CD4-positive, alpha-beta memory T cell (primary cell): ENCODE results near the gene USP12. TPM values are rescaled to one million over a fixed set of nuclear protein-coding genes. Genes with fewer than 3 reads are reported as not detected.

ENCODE experiments used
- CTCF ChIA-PET: fragments of 350-600 bp; sonication (Branson Sonifier 250); formaldehyde crosslinking; loops from one replicate; lab custom pipeline; 2021; ENCODE audit warnings: inconsistent platforms; ENCODE audit not compliant: partially characterized antibody; lab: Charles Lee
- POLR2A ChIA-PET: fragments of 350-600 bp; sonication (Branson Sonifier 250); formaldehyde crosslinking; loops from one replicate; lab custom pipeline; 2021; ENCODE audit not compliant: partially characterized antibody; lab: Charles Lee
- DNase-seq, 5 donors: peaks; one replicate each; pipeline versions ENCODE4 v3.0.0 to v3.0.0-alpha.2; 2020 to 2022; ENCODE audit warnings: mixed read lengths in 1 of 5
- H3K27ac ChIP-seq: one replicate; pipeline ENCODE4 v1.7.0; 2013; ENCODE audit warnings: low read depth, low read length
- H3K27me3 ChIP-seq: 2 replicates; pipeline ENCODE4 v1.7.0; 2013; ENCODE audit warnings: mild to moderate bottlenecking, low read length, moderate library complexity; ENCODE audit not compliant: insufficient read depth
- H3K36me3 ChIP-seq: 2 replicates; pipeline ENCODE4 v1.7.0; 2013; ENCODE audit warnings: mild to moderate bottlenecking, low read length, moderate library complexity; ENCODE audit not compliant: insufficient read depth
- H3K4me1 ChIP-seq: 2 replicates; pipeline ENCODE4 v1.7.0; 2013; ENCODE audit warnings: mild to moderate bottlenecking, low read length, moderate library complexity; ENCODE audit not compliant: insufficient read depth
- H3K4me3 ChIP-seq, 2 donors: one replicate each; pipeline ENCODE4 v1.7.0; 2013; ENCODE audit warnings: low read length in 2 of 2, mild to moderate bottlenecking in 1 of 2
- H3K9me3 ChIP-seq, 2 donors: one replicate each; pipeline ENCODE4 v1.7.0; 2013; ENCODE audit warnings: low read length in 2 of 2, control low read depth in 1 of 2; ENCODE audit not compliant: control insufficient read depth in 1 of 2
- H3K27ac Mint-ChIP-seq, 7 donors: one replicate each; pipeline ENCODE4 v1.8.0; 2020 to 2021; ENCODE audit warnings: mixed read lengths in 7 of 7, mild to moderate bottlenecking in 6 of 7, inconsistent platforms in 3 of 7, moderate library complexity in 3 of 7
- H3K27me3 Mint-ChIP-seq, 2 donors: one replicate each; pipeline ENCODE4 v1.8.0; 2020 to 2021; ENCODE audit warnings: mixed read lengths in 2 of 2
- H3K36me3 Mint-ChIP-seq, 2 donors: one replicate each; pipeline ENCODE4 v1.8.0; 2020 to 2021; ENCODE audit warnings: mixed read lengths in 2 of 2, inconsistent platforms in 1 of 2, mild to moderate bottlenecking in 1 of 2
- H3K4me1 Mint-ChIP-seq, 4 donors: one replicate each; pipeline ENCODE4 v1.8.0; 2020 to 2021; ENCODE audit warnings: mixed read lengths in 4 of 4, mild to moderate bottlenecking in 1 of 4
- H3K4me3 Mint-ChIP-seq, 8 donors: one replicate each; pipeline ENCODE4 v1.8.0; 2020 to 2021; ENCODE audit warnings: mixed read lengths in 8 of 8, mild to moderate bottlenecking in 7 of 8, moderate library complexity in 6 of 8, inconsistent platforms in 3 of 8
- H3K9me3 Mint-ChIP-seq, 8 donors: one replicate each; pipeline ENCODE4 v1.8.0; 2020 to 2021; ENCODE audit warnings: mixed read lengths in 8 of 8, mild to moderate bottlenecking in 5 of 8, inconsistent platforms in 3 of 8, moderate library complexity in 1 of 8
- intact Hi-C: fragments of 100-400 bp; cut with micrococcal nuclease; formaldehyde crosslinking; loops from one replicate; pipeline ENCODE4 v1.15.1; 2023
- polyA plus RNA-seq, 2 donors: library from polyadenylated mRNA; unstranded; fragments of 300-500 nt; fragmentation: Illumina TruSeq; gene quantifications; one replicate each; pipeline ENCODE4 v1.2.3, GENCODE V29; 2021
- total RNA-seq, 2 experiments: library from RNA; stranded (reverse); gene quantifications; one replicate each; pipeline ENCODE4 v1.2.3, GENCODE V29; 2021

USP12 gene
- total and polyA plus RNA-seq, 4 experiments from 2014 or later: 16.1 to 26.0 (median 20.2) TPM

- no peak overlapping the region for H3K4me3 ChIP-seq
- H3K27me3 ChIP-seq: no peaks in the 10 kb centered on the region
- H3K27me3 Mint-ChIP-seq: peaks cover 18 to 22% of the 10 kb centered on the region in 2 donors
- no peak overlapping the region for H3K27ac ChIP-seq
- no peak for DNase-seq
- no peak overlapping the region for H3K27ac Mint-ChIP-seq
- intact Hi-C loops: no loop called here
- peaks cover 0 to 6% (median 5%) of the 10 kb centered on the region in 4 donors for H3K4me1 Mint-ChIP-seq
- no peaks in the 10 kb centered on the region for H3K4me1 ChIP-seq
- no peaks in the 10 kb centered on the region for H3K9me3 ChIP-seq
- CTCF ChIA-PET: no interaction called here
- POLR2A ChIA-PET: no interaction called here
- no peaks in the 10 kb centered on the region for H3K36me3 Mint-ChIP-seq
- no peaks in the 10 kb centered on the region for H3K36me3 ChIP-seq
- H3K9me3 Mint-ChIP-seq: peaks cover 0 to 4% (median 0%) of the 10 kb centered on the region in 8 donors
- no peak overlapping the region for H3K4me3 Mint-ChIP-seq
These were observed 135.7 kb downstream of the USP12 start for GRCh38 chr13:27035892-27036235.

- DNase-seq: no peak
- Mint-ChIP-seq H3K27ac (no peak overlapping the region), H3K9me3 (peaks cover 0 to 4% (median 0%) of the 10 kb centered on the region in 8 donors), H3K27me3 (peaks cover 20 to 22% of the 10 kb centered on the region in 2 donors), H3K36me3 (no peaks in the 10 kb centered on the region), H3K4me3 (peak overlapping the region in 3 of 8 donors; percentile 2 to 59 (median 11)), H3K4me1 (peaks cover 0 to 6% (median 5%) of the 10 kb centered on the region in 4 donors)
- Histone ChIP-seq H3K4me3 (no peak overlapping the region), H3K36me3 (no peaks in the 10 kb centered on the region), H3K4me1 (no peaks in the 10 kb centered on the region), H3K27ac (no peak overlapping the region), H3K27me3 (no peaks in the 10 kb centered on the region), H3K9me3 (no peaks in the 10 kb centered on the region)
- intact Hi-C loops: no loop called here
- POLR2A ChIA-PET: no interaction called here
- CTCF ChIA-PET: no interaction called here
These were observed 136.9 kb downstream of the USP12 start for GRCh38 chr13:27034678-27035111.

DNA sequence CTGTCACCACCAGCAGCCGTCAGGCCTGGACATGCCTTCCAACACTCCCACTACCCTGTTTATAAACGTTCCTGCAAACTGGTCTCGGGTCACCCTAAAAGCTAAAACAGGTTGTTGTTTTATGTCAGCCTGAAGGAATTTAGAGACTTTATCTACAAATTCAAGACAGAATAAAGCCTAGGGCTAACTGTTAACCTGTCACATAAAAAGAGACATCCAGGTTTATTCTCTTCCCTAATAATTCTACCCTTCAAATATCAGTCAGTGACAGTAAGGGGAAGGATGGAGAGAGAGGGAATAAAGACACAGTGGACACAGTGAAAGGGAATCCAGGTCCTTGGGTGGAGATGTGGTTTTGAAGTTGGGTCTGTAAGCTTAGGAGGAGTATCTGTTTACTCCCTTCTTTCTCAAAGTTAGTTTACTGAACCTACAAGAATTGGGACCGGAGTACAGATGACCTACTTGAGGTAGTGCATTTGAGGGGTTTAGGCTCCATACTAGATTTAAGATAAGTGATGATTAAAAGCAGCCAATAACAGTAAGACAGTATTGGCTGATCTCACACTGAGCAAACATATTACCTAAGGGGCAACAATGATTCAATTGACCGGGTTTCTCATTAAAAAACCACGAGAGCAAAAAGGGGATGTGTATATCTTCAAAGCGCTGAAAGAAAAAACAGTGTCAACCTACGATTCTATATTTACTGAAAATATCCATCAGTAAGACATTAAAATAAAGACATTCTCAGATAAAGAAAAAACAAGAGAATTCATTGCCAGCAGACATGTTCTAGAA lies 142.7 kb downstream of the USP12 start:
- ChIA-PET CTCF (no interaction called here), POLR2A (no interaction called here)
- no peak overlapping the region for H3K4me3 Mint-ChIP-seq
- Histone ChIP-seq H3K27ac (no peak overlapping the region), H3K9me3 (no peaks in the 10 kb centered on the region), H3K4me3 (no peak overlapping the region), H3K4me1 (no peaks in the 10 kb centered on the region), H3K36me3 (no peaks in the 10 kb centered on the region), H3K27me3 (no peaks in the 10 kb centered on the region)
- no peaks in the 10 kb centered on the region for H3K36me3 Mint-ChIP-seq
- no peak overlapping the region for H3K27ac Mint-ChIP-seq
- intact Hi-C loops: no loop called here
- DNase-seq: no peak
- H3K27me3 Mint-ChIP-seq: peaks cover 6 to 13% of the 10 kb centered on the region in 2 donors
- no peaks in the 10 kb centered on the region for H3K4me1 Mint-ChIP-seq
- H3K9me3 Mint-ChIP-seq: peaks cover 0 to 5% (median 0%) of the 10 kb centered on the region in 8 donors

DNA sequence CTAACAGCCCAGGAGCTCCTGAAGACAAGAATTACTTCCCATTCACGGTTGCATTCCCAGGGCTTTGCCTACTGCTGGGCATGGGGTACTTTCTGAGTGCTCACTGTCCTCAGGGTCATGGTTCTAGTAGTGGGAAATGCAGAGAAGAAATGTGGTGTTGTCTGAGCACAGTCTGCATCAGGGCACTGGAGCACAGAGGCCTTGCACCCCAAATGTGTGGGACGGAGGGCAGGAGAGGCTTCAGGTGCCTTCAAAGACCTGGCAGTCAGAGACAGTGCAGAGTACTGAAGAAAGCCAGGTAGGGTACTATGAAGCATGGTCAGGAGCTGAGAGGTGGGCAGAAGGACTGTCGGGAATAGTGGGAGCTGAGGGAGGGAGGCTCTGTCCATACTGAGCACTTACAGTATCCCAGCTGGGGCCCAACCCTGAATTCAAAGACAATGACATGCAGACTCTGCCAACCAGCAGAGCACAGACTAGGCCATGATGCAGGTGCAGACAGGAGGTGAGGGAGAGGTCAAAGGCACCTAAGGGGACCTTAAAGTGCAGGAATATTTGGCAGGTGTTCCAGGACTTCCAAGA lies 144.4 kb downstream of the USP12 start:
- H3K27me3 Mint-ChIP-seq: peaks cover 6 to 13% of the 10 kb centered on the region in 2 donors

GRCh38 chr13:27026396-27026795 lies 145.2 kb downstream of the USP12 start:
- Histone ChIP-seq H3K36me3 (no peaks in the 10 kb centered on the region), H3K9me3 (no peaks in the 10 kb centered on the region), H3K27ac (no peak overlapping the region), H3K4me1 (no peaks in the 10 kb centered on the region), H3K4me3 (no peak overlapping the region), H3K27me3 (no peaks in the 10 kb centered on the region)
- ChIA-PET POLR2A (no interaction called here), CTCF (no interaction called here)
- Mint-ChIP-seq H3K4me3 (no peak overlapping the region), H3K4me1 (no peaks in the 10 kb centered on the region), H3K27ac (no peak overlapping the region), H3K27me3 (peaks cover 5 to 13% of the 10 kb centered on the region in 2 donors), H3K36me3 (no peaks in the 10 kb centered on the region), H3K9me3 (peaks cover 0 to 1% (median 0%) of the 10 kb centered on the region in 8 donors)
- intact Hi-C loops: no loop called here
- no peak for DNase-seq

More for the DNA sequence above, 144.4 kb downstream of the USP12 start:
- no peak overlapping the region for H3K27ac ChIP-seq
- Mint-ChIP-seq H3K4me3 (no peak overlapping the region), H3K36me3 (no peaks in the 10 kb centered on the region), H3K27ac (no peak overlapping the region), H3K4me1 (no peaks in the 10 kb centered on the region), H3K9me3 (peaks cover 0 to 1% (median 0%) of the 10 kb centered on the region in 8 donors)
- H3K36me3 ChIP-seq: no peaks in the 10 kb centered on the region
- no peaks in the 10 kb centered on the region for H3K9me3 ChIP-seq
- no peak overlapping the region for H3K4me3 ChIP-seq
- intact Hi-C loops: no loop called here
- POLR2A ChIA-PET: no interaction called here
- no peaks in the 10 kb centered on the region for H3K27me3 ChIP-seq
- no peak for DNase-seq
- no peaks in the 10 kb centered on the region for H3K4me1 ChIP-seq
- CTCF ChIA-PET: no interaction called here

DNA sequence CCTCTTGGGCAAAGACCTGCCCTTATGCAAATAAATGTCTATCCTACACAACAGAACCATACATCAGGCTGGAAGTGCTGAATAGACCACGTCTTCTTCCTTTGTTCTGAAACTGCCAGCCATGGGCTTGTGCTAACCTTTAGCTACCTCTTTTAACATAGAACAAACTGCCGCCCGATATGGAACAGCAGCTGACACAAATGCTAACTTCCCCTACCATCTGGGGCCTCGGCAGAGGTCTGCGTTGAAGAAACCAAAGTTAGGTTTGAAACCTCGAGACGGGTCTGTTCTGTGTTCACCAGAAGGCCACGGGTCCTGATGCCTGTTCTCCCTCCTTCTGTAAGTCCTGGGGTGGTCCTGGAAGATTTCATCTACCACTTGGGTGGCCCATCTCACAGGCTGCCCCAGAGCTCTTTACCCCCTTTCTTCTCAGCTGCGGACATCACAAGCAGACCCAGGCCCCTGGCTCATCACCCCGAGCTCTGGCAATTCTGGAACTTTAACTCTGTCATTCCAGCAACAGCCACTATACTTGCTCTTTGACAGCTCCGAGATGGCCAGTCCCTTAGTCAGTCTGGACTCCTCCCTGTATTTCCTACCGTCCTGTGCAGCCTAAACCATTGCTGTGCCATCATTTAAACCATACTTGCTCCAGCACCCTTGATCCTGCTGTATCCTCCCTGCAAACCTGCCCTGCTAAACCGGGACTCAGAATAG lies 146.7 kb downstream of the USP12 start:
- no peak overlapping the region for H3K27ac Mint-ChIP-seq
- H3K9me3 Mint-ChIP-seq: peaks cover 0 to 1% (median 0%) of the 10 kb centered on the region in 8 donors

GRCh38 chr13:27024074-27024461 lies 147.5 kb downstream of the USP12 start:
- no peak for DNase-seq
- Histone ChIP-seq H3K36me3 (no peaks in the 10 kb centered on the region), H3K9me3 (no peaks in the 10 kb centered on the region), H3K4me3 (no peak overlapping the region), H3K4me1 (no peaks in the 10 kb centered on the region), H3K27ac (no peak overlapping the region), H3K27me3 (no peaks in the 10 kb centered on the region)
- Mint-ChIP-seq H3K36me3 (no peaks in the 10 kb centered on the region), H3K4me1 (no peaks in the 10 kb centered on the region), H3K9me3 (peaks cover 0 to 1% (median 0%) of the 10 kb centered on the region in 8 donors), H3K27ac (no peak overlapping the region), H3K27me3 (peaks cover 4 to 15% of the 10 kb centered on the region in 2 donors), H3K4me3 (no peak overlapping the region)
- ChIA-PET POLR2A (no interaction called here), CTCF (interaction anchor here (1.9 kb wide), 1 partner anchor 38 kb away, joined by 5 read pairs; no protein-coding TSS in a partner anchor)
- intact Hi-C loops: no loop called here

More for the DNA sequence above, 146.7 kb downstream of the USP12 start:
- Histone ChIP-seq H3K36me3 (no peaks in the 10 kb centered on the region), H3K4me1 (no peaks in the 10 kb centered on the region), H3K9me3 (no peaks in the 10 kb centered on the region), H3K27ac (no peak overlapping the region), H3K27me3 (no peaks in the 10 kb centered on the region), H3K4me3 (no peak overlapping the region)
- CTCF ChIA-PET: interaction anchor here (1.9 kb wide), 1 partner anchor 39 kb away, joined by 5 read pairs; no protein-coding TSS in a partner anchor
- intact Hi-C loops: no loop called here
- H3K4me3 Mint-ChIP-seq: no peak overlapping the region
- POLR2A ChIA-PET: no interaction called here
- no peaks in the 10 kb centered on the region for H3K36me3 Mint-ChIP-seq
- peaks cover 4 to 15% of the 10 kb centered on the region in 2 donors for H3K27me3 Mint-ChIP-seq
- no peak for DNase-seq
- no peaks in the 10 kb centered on the region for H3K4me1 Mint-ChIP-seq
